Islet precursor cell (in vitro differentiated cells): Measurements from ENCODE around the gene BABAM1.
A peak's percentile ranks its signal among the peaks of the same experiment; 100 is the strongest.

Source experiments
- DNase-seq: peaks from one replicate; pipeline ENCODE4 v3.0.0-alpha.2; 2018

Gene BABAM1

DNA sequence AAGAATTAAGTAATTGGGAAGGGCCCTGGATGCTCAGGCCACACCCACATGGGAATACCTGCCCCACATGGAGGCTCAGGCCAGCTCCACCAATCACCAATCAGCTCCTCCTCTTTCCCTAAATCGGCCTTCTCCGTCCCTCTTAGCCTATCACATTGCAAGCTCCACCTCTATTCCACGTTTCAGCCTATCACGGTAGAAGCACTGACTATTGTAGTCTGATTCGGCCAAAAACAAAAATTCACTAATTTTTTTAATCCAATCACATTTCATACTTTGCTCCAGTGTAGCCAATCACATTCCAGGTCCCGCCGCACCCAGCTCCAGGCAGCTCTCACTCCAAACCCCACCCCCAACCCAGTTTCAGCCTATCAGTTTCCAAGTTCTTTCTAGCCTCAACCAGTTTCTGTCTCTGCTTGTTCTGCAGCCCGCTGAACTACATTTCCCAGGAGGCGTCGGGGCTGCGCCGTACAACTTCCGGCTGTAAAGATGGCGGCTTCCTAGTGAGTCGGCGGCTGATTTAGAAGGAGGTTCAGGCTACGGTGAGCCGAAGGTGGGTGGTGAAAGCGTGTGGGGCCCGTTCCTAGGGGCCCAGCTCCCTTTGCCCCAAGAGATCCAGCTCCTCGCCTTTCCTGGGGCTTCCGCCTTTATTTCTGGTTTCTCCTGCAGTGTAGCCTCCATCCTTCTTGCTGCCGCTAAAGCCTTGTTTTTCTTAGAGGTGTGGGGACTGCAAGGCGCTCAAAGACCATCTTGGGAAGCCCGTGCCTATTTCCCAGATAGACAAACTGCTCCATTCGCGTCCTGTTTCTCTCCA is at the start of gene BABAM1:
Gene BABAM1 (plus strand): TSS at position 469 of the 814 bp plus-strand sequence. CDS start 1,364 bp downstream, outside the sequence.
- DNase-seq = peak; percentile 99

DNA sequence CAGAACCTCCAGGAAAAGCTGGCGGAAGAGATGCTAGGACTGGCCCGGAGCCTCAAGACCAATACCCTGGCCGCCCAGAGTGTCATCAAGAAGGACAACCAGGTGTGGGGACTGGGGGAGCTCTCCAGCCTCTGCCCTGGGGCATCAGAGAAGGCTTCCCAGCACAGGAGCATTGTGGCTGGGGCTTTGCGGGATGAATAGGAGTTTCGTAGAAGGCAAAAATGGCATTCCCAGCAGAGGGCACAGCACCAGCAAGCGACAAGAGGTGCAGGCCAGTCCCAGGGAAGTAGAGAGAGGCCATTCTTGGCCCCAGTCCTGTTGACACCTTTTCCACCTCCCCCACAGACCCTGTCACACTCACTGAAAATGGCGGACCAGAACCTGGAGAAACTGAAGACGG is 48.0 kb upstream of the BABAM1 start:
- no peak for DNase-seq

DNA sequence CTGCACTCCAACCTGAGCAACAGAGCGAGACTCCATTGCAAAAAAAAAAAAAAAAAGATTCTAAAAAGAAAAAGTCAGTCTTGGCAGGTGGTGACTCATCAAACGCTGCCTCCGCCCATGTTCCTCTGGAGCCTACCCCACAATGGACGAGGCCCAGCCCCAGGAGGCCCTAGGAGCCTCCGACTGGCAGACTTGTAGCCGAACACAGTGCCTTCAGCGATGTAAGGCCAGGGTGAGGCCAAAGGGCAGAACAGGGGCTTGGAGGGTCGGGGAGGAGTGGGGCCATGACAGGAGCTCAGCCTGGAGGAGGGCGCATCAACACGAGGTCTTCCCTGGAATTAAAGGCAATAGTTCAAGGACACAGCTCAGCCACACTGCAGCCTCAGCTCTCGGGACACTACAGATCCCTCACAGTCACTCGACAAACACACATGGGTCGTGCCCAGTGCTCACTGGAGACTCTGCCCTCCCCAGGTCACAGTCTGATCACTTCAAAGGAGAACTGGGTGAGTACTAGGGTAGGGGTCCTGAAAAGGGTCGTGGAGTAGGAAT is 47.0 kb upstream of the BABAM1 start:
- peak; percentile 74 for DNase-seq

DNA sequence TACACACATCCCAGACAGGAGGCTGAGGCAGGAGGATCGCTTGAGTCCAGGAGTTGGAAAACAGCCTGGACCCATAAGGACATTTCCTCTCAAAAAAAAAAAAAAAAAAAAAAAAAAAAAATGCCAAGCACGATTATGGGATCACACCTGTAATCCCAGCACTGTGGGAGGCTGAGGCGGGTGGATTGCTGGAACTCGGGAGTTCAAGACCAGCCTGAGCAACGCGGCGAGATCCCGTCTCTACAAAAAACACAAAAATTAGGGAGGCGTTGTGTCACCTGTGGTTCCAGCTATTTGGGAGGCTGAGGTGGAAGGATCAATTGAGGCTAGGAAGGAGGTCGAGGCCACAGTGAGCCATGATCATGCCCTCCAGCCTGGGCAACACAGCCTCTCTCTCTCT is 42.2 kb upstream of the BABAM1 start:
- DNase-seq = peak; percentile 32

DNA sequence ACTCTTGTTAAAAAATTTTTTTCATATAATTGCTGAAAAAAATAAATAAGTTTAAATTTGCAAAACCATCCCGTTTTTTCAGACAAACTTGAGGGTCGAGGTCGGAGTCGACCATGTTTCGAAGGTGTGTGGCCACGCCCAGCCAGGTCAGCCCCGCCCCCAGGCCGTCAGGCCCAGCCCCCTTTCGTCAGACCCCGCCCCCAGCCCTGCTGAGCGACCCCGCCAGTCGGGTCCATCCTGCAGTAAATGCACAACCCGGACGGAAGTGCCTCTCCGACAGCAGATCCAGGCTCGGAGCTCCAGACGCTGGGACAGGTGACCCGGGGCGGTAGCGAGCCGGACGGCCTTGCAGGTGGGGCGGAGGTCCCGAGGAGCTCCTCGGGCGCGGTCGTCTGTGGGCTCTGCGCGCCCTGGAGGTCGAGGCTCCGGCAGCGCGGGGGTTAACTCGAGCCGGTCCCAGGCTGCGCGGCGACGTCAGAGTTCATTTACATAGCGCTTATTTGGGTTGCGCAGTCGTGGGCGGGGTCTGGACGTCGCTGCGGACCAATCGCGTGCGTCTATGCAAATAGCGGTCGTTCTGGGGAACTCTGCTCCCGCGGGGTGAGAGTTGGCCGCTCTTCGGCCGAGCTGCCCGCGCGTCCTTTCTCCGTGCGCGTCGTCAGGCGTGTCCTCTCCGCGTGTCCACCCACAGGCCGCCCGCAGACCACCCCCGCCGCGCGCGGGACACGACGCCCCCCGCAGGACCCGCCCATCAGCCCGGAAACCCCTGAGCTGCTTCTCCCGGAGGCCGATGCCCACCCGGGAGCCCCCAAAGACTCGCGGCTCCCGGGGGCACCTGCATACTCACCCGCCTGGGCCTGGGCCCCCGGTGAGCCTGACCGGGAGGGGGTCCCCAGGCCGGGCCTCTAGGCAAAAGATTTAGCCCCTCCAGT is 41.0 kb upstream of the BABAM1 start, which contains the start of gene OCEL1:
Gene OCEL1 (plus strand): TSS at position 225 of the 932 bp plus-strand sequence. CDS start 22 bp downstream, at position 247.
- peak; percentile 99 for DNase-seq

DNA sequence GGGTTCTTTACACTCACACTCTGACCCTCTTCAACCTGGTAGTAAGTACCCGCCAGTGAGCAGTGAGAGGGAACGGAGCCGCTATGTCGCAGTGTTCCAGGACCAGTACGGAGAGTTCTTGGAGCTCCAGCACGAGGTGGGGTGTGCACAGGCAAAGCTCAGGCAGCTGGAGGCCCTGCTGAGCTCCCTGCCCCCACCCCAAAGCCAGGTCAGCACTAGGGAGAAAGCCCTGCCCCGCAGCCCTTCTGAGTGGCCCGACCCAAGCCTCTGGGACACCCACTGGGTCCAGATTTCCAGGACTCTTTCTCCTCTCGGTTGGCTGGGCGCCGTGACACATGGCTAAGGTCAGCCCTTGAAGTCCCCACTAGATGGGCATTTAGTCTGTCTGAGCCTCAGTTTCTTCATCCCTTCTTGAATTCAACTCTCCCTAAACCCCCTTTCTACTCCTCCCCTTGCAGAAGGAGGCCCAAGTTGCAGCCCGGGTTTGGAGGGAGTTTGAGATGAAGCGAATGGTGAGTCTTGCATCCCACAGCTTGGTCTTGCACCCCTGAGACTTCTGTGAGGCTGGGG is 39.4 kb upstream of the BABAM1 start:
- no peak for DNase-seq

DNA sequence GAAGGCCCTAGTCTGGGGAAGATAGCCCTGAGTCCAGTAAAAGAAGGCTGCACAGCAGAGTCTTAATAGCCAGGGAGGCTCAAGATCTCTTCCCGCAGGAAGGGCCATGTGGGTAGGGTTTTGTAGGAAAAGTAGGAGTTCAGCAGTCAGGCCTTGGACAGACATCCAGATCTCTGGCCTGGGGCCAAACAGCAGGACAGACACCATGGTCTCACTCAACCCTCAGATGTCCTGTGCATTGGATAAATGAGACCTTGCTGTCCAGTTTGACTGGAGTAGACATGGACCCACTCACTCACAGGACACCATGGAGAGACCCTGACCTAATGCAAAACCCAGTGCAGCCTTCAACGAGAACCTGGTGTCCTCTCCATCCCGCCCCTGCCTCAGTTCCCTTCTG is 37.4 kb upstream of the BABAM1 start:
- DNase-seq = no peak

DNA sequence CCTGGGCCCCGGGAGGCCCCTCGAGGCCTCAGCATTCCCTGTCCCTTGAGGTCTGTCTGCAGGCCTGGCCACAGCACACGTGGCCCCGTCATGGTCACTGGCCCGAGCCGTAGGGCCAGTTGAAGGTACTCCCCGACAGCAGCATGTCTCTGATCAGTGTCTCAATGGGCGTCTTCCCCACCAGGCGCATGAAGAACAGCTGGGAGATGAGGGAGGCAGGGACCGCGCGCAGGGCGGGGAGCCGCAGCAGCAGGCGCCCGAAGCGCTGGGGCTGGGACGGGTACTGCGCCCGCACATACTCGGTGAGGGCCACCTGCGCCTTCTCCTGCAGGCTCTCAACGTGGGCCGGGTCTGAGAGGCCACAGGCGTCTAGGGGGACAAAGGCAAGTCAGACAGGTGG is 35.0 kb upstream of the BABAM1 start:
- peak; percentile 38 for DNase-seq

DNA sequence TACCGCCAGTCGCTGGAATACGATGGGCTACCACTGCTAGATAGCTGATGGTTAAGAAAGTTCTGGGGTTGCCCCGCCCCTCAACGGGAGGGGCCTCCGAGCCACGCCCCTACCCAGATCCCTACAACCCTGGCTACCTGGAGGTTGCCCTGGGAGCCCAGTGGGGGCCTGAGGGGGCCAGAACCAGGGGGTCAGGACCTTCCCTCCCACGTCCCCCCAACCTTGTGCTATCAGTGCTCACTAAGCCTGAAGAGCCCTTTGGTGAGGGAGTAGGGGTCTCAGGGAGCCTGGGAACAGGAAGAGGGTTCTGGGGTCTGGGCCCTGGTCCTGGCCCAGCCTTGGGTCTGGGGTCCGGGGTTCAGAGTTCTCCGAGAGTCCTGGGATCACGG is 32.3 kb upstream of the BABAM1 start:
- peak; percentile 72 for DNase-seq

DNA sequence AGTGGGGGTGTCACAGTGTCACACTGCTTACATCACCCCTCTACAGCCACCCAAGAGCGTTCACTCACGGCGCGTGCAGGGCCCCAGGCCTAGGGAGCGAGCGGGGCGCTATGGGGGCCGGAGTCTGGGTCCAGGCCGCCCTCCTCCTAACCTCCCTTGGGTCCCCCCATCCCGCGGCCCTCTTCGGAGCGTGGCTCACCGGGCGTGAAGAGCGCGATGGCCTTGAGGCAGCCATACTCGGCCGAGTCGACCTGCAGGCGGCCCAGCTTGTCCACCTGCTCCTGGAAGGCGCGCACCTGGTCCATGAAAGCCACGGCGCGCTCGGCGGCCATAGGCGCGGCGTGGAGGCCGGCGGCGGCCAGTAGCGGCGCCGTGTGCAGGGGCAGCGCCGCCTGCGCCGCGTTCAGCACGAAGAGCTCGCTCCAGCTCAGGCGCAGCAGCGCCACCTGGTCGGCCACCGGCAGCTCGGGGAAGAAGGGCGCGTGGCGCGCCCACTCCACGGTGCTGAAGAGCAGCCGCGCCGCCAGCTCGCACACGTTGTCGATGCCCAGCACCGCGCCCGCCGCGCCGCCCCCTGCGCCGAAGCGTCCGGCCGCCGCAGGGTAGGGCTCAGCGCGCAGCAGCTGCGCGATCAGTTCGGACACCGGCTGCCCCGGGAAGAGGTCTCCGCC is 31.8 kb upstream of the BABAM1 start:
- peak; percentile 82 for DNase-seq

DNA sequence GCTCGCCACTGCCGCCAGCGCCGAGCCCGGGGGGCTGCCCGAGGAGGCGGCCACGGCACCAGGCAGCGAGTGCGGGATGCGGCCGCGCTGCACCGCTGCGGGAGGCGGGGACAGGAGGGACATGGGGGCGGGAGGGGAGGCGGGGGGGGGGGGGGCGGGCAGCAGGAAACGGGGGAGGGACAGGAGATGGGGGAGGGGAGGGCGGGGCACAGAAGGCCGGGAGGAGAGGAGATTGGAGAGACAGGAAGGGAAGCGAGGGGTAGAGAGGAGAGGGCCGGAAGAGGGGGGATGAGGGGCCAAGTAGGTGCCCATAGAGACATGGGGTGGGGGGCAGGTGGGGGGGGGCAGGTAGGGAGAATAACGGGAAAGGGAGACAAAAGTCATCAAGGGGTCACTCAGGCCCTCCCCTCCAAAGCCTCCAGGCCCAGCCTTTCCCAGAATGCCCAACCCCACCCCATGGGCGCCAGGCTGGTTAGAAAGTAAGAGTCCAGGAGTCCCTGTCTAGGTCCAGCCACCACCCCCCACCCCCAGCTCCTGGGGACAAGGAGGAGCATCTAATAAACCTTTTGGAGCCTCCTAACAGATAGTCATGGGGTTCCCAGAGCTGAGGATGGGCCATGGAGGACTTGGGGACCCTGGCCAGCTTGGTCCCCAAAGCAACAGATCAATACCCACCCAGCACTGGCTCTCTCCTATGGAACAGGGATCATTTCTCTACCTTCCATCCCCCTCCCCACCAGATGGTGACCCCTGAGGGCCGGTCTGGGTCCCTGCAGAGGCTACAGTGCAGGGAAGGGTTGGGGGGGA is 31.1 kb upstream of the BABAM1 start:
- DNase-seq = peak; percentile 78

DNA sequence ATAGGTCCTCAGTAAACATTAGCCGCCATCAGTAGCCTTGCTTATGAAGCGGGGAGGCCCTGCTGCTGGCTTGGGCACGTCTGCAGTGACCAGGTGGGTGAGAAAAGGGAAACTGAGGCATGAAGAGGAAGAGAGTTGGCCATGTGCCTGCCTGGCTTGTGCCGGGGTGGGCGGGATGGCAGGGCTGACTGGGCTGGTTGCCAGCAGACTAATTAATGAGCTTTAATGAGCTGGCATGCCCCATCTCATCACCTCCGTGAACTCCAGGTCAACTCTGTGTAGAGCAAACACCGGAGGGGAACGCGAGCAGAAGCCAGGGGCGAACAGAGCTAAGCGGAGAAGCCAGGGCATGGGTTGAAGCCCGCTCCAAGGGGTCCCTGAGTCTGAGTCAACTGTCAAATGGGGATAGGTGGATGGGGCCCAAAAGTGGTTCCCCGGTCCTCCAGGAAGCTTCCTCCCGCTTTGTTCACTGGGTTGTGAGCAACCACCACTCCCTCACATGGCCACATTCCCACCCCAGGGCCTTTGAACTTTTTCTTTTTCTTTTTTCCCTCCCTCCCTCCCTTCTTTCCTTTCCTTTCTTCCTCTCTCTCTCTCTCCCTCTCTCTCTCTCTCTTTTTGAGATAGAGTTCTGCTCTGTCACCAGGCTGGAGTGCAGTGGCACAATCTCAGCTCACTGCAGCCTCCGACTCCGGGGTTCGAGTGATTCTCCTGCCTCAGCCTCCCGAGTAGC is 30.3 kb upstream of the BABAM1 start:
- DNase-seq = no peak

DNA sequence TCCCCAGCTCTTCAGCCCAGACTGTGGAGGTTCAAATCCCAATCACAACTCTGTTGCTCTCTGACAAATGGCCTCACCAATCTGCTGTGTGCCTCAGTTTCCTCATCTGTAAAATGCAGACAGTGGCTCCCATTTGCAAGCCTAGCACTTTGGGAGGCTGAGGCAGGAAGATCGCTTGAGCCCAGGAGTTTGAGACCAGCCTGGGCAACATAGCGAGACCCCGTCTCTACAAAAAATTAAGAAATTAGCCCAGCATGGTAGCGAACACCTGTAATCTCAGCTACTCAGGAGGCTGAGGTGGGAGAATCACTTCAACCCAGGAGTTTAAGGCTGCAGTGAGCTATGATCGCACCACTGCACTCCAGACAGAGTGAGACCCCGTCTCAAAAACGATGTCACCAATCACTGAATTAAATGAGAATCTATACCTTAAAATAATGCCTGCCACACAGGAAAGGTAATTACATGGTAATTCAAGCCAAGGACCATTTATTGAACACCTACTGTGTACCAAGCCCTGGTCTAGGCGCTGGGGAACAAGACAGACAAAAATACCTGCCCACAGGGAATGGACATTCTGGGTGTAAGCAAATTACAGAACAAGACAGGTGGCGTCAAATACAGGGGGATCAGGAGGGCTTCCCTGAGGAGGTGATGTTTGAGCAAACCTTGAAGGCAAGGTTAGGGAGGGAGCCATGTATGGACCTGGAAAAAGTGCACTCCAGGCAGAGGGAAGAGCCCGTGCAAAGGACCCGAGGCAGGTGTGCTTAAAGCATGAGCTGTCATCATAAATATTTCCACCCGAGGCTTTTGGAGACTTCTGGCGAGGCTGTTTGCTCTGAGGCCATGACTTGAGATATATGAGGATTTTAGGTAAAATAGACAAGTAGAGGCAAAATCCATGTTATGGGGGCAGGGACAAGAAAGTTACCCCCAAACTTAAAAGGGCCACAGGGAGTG is 29.2 kb upstream of the BABAM1 start:
- DNase-seq = no peak

DNA sequence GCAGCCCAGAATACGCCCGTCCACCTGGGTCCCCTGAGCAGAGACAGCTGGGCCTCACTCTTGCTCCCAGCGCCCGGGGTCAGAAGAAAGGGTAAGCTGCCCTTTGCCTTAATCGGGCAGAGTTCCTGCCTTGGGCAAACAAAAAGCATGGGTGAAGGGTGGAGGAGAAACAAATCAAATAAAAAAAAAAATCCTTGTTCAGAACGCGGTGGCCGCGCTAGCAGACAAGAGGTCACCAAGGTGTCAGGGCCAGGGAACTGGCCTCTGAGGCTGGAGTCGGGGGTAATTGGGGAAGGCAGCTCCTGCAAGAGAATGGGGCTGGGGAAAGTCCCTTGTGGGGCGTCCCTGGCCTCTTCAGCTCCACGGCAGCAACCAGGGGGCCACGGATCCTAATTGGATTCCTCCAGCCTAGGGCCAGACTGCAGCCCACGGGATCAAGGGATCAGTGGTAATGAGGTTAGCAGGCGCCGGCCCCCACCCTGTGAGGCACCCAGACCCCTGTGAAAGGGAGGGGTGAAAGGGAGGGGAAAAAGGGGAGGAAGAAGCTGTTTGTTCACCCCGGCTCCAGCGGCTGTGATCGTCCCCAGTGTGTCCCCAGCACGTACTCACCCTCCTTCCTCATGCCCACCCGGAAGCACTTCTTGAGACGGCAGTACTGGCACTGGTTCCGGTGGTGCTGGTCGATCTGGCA is 27.0 kb upstream of the BABAM1 start:
- no peak for DNase-seq

DNA sequence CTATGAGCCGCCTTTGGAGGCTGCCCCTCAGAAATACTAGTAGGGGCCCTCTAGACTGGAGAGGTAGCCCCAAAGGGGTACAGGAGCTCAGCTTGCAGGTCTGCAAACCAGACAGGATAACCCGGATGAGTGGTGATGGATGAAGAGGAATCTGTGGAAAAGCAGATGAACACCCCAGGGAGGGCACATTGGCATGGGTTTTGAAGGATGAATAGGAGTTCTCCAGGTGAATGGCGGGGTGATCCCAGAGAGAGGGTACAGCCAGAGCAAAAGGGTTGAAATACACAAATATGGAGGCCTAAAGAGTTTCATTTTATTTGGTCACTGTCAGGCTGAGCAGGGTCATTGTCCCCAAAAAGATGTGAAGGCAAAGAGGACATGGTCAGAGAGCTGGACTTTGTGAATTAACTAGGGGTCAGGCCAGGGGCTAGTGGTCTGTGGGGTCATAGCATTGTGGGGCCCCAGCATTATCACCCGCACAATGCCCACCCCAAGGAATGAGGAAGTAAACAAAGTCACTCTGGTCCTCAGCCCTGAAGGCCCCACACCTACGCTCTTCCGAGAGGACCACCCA is 26.3 kb upstream of the BABAM1 start:
- no peak for DNase-seq

DNA sequence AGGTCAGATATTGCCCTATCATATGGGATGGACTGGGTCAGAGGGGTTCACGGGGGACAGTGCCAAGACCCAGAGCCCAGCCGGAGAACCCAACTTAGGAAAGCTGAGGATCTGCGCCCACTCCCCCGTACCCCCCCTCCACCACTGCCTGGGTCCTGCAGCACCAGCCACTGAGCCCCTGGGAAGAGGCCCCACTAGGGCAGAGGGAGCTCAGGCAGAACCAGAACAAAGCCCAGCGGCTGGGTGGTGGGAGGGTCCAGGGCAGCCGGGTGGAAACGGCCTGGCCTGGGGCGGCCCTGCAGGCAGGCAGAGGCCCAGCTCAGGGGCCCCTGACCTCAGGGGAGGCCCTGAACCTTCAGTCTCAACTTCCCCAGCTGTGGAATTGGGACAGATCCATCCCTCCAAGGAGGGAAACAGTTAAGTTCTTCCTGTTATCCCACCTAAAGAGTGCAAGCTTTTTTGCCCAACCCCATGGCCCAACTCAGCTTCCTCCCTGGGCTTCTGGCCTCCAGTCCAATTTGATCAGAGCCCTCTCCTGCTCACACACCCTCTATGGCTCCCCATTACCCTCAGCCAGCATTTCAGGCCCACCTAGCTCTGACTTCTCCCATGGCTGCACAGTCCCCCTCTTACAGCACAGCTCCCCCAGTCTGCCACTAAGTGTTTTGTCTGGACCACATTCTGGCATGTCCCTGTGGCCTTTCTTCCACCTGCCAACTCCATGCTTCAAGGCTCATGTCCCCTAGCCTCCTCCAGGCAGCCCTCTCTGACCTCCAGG is 24.6 kb upstream of the BABAM1 start:
- DNase-seq = no peak

DNA sequence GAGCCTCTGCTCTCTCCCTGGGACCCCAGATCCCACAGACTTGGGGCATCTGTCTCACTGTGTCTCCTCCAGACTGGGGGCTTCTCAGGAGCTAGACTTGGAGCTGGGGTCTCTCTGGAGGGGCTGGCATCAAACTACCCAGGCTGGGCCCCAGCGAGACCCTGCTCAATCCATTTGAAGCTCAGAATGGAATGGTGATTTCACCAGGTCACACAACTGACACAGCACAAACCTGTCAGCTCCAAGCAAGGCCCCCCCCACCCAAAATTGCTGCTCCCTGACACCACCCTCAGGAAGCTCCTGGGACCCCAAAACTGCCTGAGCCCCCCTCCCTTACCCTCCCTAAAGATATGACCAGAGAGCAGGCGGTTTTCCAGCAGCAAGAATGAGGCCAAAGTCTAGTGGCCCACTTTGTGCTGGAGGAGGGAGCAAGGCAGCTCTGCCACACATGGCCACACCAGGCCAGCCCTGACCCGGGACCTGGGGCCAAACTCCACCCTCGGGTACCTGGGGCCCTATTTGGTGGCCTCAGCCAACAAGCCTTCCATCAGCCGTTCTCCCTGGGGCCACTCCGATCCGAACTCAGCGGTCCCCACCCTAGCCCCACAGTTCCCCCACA is 23.9 kb upstream of the BABAM1 start:
- DNase-seq = no peak
